Measurements from ENCODE around the gene SLC9A9.

DNA sequence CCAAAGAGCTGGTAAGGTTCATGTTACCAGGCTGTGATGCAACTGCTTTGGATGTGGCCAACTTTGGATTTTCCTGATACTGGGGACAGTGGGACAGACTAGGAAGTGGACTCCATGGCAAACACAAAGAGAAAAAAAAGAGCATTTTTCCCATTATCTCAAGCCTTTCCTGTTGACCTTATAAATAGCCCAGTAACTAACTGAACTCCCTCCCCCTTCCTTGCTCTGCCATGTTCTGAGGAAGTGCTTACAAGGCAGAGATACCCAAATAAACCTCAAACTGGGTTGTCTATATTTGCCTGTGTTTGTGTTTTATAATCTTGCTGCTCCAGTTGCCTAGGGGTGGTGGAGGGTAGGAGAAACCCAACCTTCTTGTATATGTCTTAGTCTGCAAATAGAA, 27.3 kb upstream of the SLC9A9 start:
- TF ChIP-seq, protein P1, sequence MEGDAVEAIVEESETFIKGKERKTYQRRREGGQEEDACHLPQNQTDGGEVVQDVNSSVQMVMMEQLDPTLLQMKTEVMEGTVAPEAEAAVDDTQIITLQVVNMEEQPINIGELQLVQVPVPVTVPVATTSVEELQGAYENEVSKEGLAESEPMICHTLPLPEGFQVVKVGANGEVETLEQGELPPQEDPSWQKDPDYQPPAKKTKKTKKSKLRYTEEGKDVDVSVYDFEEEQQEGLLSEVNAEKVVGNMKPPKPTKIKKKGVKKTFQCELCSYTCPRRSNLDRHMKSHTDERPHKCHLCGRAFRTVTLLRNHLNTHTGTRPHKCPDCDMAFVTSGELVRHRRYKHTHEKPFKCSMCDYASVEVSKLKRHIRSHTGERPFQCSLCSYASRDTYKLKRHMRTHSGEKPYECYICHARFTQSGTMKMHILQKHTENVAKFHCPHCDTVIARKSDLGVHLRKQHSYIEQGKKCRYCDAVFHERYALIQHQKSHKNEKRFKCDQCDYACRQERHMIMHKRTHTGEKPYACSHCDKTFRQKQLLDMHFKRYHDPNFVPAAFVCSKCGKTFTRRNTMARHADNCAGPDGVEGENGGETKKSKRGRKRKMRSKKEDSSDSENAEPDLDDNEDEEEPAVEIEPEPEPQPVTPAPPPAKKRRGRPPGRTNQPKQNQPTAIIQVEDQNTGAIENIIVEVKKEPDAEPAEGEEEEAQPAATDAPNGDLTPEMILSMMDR (IDR thresholded peaks at IDR 0.05): no peak
- TF ChIP-seq EZH2 (IDR thresholded peaks at IDR 0.05): no peak

Measured in neural progenitor cell (in vitro differentiated cells).